Measurements from ENCODE around the gene LY6G6C. TPM values are rescaled to one million over a fixed set of nuclear protein-coding genes. Genes with fewer than 3 reads are reported as not detected.

Gene LY6G6C
- total and polyA plus RNA-seq, 10 of the 15 experiments (the other 5 are each of a cell fraction or from before 2014, with no cell fraction given) = not detected

GRCh38 chr6:31739639-31740396, 18.3 kb upstream of the LY6G6C start, which contains the start of gene MSH5 (continued):
- TF ChIP-seq ZNF687 (IDR thresholded peaks at IDR 0.05) (peak; percentile 25; the same call in 1 of the 2 replicates), SIX5 (IDR thresholded peaks at IDR 0.05; ENCODE audit: low read depth, low read length, severe bottlenecking) (no peak), KAT2A (conservative IDR thresholded peaks at IDR 0.05; ENCODE audit: control insufficient read depth, low read depth, low read length) (no peak), SPI1 (IDR thresholded peaks at IDR 0.05; ENCODE audit: borderline replicate concordance, insufficient read depth, low read depth, low read length) (no peak), CREM (IDR thresholded peaks at IDR 0.05; ENCODE audit: low read depth) (peak; percentile 32; the same call in 1 of the 2 replicates), E4F1 (IDR thresholded peaks at IDR 0.05; ENCODE audit: borderline replicate concordance, partially characterized antibody) (no peak), IKZF1 (conservative IDR thresholded peaks at IDR 0.05) (peak; percentile 74), RBBP5 (conservative IDR thresholded peaks at IDR 0.05) (no peak), ASH2L (IDR thresholded peaks at IDR 0.05; ENCODE audit: borderline replicate concordance, low read depth) (no peak), CEBPZ (IDR thresholded peaks at IDR 0.05; ENCODE audit: low read depth, low read length) (peak; percentile 72), NFYA (IDR thresholded peaks at IDR 0.05; ENCODE audit: borderline replicate concordance, low read depth, low read length) (peak; percentile 75; the same call in 1 of the 2 replicates), STAT3 (IDR thresholded peaks at IDR 0.05; ENCODE audit: low read depth, low read length) (no peak), CBX5 (IDR thresholded peaks at IDR 0.05; ENCODE audit: low read depth) (no peak), E2F8 (IDR thresholded peaks at IDR 0.05; ENCODE audit: low read depth, partially characterized antibody) (no peak), SUZ12 (IDR thresholded peaks at IDR 0.05; ENCODE audit: unreplicated experiment) (no peak), NRF1 (conservative IDR thresholded peaks at IDR 0.05; ENCODE audit: low read depth, low read length) (peak; percentile 71)

All from GM12878 (cell line).